ENCODE results near the gene CDX1.

CDX1 gene

DNA sequence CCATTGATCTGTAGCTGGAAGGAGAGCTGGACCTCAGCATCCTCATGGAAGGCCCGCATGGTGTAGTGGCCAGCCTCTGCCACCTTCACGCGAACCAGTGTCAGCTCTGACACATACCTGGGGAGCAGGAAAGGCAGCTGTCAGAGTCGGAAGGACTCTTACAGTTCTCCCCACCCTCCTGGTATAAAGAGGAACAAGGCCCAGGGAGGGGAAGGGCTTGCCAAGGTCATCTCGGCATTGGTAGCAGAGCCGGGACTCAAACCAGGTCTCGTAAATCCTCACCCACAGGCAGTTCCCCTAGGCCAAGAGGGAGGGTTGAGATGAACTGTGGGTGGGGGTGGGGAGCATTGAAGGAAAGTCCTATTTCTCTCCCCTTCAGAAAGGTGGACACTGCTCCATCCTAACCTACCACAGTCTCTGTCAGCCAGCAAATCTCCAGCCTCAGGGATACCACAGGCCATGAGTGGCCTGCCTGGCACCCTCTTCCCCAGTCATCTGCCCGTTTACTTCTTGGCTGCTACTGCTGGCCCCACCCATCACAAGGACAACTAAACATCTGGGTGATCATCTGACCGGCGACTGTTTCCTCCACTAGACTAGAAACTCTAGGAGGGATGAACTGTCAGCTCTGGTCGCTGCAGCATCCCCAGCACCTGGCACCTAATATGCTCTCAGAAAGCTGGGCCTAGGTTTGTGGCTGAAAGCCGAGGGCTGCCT, 34.4 kb upstream of the CDX1 start:
- no peak for DNase-seq

DNA sequence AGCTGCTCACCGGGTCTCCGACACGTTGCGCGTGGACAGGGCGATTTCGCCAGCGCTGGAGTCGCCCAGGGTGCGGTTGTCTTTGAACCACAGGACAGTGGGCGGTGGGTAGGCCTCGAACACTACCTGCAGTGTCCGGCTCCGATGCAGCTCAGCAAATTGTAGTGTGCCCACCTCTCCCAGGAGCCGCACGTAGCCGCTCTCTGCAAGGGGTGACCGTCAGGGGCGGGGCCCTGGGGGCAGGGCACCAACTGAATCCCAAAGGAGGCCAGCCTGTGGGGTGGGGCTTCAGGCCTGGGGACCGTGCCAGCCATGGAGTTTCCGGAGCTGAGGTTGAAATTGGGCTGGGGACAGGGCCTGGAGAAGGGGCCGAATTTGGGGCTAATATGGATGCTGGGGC, 33.8 kb upstream of the CDX1 start:
- DNase-seq: no peak

DNA sequence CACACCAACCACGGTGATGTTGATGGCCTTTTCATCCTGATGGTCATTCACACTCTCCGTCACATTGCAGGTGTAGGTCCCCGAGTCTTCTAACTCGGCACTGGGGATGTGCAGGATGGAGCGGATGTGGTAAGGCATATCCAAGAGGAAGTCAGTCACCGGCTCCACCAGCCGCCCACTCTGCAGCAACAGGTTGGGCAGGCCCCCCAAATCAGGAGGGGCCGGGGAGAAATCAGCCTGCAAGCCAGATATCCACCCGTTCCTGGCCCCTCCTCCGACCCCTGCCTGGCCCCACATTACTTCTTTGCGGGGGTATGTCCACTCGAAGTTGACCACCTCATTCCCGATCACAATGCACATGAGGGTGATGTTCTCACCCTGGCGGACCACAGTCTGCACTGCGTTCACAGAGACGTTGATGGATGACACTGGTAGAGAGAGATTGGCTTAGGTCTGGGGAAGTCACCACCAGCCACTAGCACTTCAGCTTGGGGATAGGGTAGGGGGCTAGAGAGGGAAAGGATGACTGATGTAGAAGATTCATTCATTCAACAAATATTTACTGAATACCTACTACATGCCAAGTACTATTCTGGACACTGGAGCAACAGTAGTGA, 32.9 kb upstream of the CDX1 start:
- DNase-seq: no peak

DNA sequence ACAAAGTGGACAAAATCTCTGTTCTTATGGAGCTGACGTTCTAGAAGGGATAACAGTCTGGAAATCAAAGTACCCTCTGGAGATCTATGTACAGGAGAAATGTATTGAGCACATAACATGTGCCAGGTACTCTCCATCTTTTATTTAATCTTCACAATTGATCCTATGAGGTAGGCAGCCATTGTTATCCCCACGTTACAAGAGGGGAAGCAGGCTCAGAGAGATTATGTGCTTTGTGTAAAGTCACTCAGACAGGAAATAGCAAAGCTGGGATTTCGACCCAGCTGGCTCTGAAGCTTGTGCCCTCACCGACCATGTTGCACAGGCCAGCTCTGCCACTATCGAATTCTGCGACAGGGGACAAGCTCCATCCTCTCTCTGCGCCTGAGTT, 32.4 kb upstream of the CDX1 start:
- DNase-seq: no peak

DNA sequence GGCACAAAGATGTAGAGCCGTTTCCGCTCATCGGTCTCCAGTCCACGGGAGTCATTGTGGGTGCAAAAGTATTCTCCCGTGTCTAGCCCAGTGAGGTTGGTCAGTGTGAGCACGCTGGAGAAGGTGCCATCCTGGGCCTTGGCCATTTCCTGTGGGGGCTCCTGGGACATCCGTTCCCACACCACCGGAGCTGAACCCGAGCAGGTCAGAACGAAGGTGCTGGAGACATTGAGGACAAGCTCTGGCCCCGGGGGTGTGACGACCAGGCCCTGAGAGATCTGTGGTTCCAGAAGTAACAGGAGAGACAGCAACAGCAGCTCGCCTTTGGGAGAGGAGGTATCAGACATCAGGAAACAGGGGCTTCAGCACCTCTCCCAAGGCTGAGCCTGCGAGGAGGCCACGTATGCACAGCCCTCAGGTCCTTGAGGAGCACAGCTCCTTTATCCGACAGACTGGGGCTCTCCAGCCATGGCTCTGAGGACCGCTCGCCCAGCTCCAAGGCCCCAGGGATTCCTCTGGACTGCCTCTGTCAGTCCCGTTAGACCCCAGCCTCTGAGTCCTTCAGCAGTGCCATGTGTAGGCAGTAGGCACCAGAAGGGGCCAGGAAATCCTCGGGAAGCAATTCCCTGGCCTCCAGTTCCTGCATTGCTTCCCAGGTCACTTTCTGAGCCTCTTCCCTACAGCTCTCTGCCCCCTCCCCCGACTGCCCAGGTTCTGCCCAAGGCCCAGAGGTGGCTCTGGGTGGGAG, 30.8 kb upstream of the CDX1 start:
- no peak for DNase-seq

DNA sequence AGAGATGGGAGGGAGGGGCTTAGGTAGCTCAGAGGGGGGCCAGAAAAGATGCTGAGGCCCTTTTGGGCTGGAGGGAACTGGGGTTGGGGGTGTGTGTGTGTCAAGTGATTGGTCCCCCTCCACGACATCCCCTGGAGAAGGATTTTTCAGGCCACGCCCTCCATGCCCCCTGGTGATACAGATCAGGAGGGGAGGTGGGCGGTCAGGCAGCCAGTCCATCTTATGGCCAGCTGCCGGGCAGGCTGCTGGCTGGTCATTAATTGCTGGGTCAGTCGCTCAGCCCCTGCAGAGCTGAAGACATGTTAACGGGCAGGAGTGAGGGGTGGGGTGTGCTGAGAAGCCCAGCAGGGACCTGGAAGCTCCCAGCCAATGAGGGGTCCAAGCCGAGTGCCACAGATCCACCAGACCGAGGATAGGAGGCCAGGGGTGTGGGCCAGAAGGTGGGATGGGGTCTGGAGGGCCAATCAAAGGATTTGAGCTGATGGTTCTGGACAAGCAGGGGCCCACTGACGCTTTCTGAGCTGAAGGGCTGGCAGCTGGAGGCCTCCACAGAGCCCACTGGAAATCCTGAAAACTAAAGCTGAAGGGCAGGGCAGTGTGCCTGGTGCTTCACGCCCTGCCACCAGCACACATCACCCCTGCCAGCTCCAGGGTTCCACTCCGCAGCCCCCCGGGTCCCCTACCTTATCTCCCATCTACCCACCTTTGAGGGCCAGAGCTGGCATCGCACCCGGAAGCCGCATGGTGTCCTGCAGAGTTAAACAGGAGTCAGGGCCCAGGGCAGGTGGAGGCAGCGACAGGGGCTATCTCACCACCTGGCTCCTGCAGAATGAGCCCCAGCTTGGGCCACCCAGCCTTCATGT, 30.0 kb upstream of the CDX1 start:
- DNase-seq: no peak

DNA sequence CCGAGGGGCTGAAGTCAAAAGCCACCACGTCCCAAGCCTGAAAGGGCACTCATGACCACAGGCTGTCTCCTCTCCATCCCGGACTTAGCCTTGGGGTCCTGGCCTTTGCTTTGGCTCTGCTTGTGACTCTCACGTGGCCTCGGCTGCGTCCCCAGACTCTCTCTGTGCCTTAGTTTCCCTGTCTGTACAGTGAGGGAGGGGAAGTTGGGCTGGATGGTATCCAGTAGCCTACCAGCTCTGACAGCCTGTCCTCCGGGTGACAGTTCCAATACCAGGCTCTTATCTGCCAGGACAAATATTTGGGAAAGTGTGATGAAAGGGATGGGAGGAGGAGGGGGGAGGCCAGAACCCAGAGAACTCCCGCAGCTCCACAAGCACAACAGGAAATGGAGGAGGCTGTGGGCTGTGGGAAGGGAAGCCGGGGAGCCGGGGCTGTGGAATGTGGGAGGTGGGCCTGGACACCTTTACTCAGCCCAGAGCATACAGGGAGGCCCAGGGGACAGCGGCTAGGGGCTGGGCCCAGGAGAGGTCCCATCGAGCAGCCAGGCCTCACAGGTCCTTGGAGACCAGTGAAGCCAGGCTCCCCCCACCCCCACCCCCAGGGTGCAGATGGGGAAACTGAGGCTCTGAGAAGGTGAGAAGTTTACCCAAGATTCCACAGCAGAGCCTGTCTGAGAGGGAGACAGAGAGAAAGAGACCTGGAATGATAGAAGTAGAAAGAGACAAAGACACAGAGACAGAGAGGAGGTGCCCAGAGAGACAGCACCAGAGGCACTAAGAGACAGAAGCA, 29.2 kb upstream of the CDX1 start:
- no peak for DNase-seq

DNA sequence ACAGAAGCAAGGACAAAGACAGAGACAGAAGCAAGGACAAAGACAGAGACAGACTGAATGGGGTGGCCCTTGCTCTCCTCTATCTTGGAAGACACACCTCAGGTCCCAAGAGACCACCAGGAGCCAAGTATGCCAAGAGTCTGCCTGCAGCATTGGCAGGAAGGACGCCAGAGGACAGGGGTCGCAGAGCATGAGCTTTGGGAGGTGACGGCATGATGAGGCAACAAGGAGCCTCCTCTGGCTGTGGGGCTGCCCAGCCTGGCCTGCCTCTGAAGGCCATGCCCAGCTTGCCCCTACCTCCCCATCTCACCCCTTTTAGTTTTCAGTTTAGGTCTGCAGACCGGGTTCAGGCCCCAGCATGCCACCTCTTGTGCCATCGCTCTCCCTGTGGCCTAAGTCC, 28.6 kb upstream of the CDX1 start:
- DNase-seq: no peak

DNA sequence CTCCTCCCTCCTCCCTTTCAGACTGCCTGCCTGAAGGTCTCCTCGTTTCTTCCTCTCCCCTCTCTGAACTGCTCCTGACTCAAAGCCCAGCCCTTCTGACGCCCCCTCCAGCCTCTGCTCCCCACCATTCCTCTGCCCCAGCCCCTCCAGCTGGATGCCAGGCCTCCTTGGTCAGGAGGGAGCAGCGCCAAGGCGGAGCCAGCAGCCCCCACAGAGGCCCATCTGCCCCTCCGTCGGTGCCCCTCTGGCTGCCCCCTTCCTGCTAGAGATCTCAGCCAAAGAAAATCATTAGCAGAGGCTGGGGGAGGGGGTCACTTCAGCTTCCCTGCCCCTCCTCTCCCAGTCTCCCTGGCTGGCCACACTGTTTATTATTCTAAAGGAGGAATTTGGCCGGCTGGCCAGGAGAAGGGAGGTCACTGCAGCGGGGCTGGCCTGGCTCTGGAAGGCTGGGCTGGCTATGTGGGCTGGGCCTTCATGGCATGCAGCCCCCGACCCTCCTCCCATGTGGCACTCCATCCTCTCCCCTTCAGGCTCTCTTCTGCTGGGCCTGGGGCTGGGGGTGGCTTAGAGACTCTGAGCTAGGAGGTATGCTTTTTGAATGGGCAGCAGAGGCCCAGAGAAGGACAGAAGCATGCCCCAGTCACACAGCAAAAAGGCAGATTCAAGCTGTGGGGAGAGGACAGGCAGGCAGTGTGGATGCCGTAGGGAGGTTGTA, 27.9 kb upstream of the CDX1 start:
- DNase-seq: no peak

DNA sequence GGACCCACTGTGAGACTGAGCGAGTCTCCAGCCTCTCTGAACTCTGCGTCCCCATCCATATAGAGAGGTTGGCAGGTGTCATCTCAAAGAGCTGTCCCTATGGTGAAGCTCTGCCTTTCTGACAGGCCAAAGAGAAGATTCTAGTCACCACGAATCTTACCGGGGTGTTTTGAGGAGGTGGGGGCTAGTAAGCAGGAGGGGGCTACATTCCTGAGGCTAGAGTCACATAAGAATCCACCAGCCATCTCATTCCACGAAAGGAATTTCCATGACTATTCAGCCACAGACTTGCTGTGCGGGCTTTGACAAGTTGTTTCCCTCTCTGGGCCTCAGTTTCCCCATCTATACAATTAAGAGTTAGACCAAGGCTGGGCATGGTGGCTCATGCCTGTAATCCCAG, 27.2 kb upstream of the CDX1 start:
- no peak for DNase-seq

DNA sequence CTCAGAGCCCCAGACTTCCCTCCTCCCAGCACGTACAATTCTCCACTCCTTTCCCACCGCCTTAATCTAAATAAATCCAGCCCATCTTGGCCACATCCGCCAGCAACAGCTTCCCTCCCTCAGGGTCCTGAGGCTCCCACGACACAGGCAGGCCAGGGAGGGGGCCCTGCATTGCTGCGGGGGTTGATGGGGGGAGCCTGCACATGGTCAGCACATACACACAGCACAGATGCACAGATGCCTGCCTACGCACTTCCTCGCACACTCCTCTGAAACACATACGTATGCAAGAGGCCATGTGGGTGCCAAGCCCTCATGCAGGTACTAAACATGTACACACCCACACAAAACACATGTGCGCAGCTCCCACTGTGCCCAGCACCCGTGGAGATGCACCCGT, 25.7 kb upstream of the CDX1 start:
- DNase-seq: no peak

DNA sequence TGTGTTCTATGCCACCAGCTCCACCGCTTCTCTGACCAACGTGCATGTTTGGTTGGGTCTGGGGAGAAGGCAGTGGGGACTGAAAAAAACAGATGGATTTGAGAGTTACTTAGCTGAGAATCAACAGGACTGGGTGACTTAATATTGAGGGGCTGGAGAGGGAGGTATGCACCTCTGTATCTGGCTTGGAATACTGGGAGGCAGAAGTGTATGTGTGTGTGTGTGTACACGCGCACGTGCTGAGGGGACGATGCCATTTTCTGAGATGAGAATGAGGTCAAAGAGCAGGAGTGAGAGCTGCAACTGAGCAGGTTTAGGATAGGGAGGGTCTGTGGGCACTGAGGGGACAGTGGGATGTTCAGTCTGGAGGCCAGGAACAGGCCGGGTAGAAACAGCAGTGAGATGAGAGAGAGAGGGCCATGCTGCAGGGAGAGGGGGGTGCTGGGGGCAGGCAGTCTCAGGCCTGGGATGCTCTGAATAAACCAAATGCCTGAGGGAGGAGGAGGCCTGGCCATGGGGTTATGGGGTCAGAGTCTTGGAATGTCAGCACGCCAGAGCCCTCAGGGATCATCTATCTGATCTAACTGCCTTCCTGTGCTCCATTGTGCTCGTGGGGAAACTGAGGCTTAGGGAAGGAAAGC, 24.9 kb upstream of the CDX1 start:
- DNase-seq: no peak

DNA sequence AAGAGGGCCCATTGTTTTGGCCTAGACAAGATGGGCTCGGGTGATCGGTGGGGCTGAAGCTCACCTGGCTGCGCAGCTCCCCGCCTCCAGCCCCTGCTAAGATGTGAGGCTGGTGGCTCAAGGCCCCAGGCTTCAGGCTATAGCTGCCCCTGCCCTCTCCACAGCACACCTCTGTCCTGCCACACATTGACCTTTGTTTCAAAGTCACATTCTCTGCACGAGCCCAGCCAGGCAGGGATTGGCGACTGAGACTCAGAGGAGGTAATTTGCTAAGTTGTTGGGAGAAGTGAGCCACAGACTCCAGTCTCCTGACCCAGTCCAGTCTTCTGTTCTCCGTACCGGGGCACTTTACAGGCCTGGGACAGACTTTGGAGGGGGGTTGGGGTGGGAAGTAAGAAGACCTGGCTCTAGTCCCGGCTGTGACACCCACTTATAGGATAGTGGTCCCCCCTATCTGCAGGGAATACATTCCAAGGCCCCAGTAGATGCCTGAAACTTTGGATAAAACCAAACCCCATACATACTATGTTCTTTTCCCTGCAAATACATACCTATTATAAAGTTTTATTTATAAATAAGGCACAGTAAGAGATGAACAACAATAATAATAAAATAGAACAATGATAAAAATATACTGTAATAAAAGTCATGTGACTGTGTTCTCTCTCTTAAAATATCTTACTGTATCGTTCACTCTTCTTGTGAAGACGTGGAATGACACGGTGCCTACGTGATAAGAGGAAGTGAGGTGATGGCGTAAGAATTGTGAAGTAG, 24.2 kb upstream of the CDX1 start:
- DNase-seq: no peak

DNA sequence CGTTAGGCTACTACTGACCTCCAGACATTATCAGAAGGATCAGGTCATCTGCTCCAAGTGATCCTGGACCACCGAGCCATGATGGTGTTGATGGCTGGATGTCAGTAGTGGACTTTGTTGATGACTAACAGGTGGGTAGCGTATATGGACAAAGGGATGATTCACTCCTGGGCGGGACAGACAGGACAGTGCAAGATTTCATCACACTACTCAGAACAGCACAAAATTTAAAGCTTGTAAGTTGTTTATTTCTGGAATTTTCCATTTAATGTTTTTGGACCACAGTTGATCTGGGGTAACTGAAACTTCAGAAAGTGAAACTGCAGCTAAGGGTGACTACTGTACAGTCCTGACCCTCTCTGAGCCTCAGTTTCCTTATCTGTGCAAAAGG, 23.6 kb upstream of the CDX1 start:
- no peak for DNase-seq

DNA sequence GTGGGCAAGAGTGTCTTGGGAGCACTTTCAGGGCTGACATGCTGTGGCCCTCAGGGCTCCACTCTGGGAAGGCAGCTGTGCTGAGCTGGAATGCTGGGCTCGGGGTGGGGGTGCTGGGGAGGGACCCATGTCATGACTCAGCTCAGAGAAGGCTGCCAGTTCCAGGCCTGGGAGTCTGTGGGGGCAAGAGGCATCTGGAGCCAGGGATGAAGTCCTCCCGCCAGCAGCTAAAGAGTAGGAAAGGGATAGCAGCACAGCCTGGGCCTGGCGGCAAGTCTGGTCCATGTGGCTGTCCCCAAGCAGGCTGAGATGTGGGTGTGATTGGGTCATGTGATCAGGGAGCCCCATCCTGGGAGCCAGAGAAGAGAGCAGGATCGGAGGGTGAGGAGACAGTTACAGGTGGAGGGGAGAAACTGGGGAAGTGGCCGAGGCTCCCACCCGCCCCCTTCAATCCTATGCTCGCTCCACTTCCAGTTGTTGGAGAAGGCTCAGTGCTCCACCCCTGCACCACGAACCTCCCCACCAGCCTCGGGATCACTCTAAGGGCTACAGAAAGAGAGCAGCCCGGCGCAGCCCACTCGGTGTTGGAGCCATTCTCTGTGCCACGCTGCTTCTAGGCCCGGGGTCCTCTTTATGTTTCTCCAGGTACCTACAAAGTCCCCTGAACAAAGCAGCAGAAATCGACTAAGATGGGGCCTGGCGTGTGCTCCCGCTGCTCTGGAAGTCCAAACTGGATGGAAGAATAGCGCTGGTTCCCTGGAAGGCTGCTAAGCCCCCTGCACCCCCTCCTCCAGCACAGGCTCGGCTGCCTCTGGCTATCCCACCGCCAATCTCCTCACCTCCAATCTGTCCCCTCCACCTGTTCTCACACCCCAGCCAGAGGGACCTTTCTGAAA, 23.0 kb upstream of the CDX1 start:
- DNase-seq: no peak

DNA sequence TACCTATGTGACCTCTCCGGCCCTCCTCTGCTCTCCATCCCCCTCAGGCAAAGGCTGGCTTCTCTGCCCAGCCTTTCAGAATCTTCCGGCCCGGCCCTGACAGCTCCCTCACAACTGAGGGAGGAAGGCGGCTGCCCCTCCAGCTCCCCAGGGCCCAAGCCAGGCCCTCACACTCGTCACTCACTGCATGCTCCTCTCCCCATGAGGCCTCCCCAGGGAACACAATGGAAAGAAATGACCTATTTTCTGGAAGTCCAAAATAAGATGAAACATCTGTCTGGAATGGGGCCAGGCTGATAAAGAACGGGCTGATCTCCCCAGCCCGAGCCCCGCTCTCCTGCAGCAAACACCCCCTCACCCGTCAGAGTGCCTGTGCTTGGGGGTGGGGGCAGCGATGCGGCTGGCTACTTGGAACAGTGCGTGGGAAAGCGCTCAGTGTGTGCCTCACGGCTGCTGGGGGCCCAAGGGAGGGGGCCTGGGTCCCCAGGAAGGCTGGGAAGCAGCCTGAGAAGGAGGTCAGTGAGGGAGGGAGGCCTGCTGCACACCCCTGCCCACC, 22.3 kb upstream of the CDX1 start:
- no peak for DNase-seq

DNA sequence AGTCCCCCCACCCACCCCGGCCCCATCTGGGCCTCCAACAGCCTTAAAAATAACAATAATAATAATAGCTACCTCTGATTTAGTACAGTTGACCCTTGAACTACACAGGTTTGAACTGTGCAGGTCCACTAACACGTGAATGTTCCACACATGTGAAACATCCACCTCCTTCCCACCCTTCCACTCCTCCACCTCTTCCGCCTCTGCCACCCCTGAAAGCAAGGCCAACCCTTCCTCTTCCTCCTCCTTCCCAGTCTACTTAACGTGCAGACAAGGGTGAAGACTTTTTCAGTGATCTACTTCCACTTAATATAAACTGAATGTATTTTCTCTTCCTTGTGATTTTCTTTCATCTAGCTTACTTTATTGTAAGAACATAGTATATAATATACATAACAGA, 21.7 kb upstream of the CDX1 start:
- DNase-seq: no peak

DNA sequence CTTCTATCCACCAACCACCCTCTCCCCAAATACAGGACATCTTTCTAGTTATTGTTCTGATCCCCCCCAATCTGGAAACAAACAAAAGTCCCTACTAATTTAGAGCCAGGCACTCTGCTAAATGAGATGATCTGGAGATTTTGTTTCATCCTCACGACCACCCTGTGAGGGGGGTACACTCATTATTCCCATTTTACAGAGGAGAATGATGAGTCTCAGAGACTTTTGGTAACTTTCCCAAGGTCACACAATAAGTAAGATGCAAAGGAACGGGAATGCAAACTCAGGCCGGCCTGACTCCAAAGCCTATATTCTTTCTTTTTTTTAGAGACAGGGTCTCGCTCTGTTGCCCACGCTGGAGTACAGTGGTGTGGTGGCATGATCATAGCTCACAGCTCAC, 20.3 kb upstream of the CDX1 start:
- DNase-seq: no peak

Data from NCI-H1105 (cell line).